NCI-H1436 (cell line): Measurements from ENCODE around the gene AGPAT4.

ENCODE experiments used
- DNase-seq: peaks from one replicate; lab custom pipeline; 2025; lab: John Stamatoyannopoulos, UW

Gene AGPAT4

DNA sequence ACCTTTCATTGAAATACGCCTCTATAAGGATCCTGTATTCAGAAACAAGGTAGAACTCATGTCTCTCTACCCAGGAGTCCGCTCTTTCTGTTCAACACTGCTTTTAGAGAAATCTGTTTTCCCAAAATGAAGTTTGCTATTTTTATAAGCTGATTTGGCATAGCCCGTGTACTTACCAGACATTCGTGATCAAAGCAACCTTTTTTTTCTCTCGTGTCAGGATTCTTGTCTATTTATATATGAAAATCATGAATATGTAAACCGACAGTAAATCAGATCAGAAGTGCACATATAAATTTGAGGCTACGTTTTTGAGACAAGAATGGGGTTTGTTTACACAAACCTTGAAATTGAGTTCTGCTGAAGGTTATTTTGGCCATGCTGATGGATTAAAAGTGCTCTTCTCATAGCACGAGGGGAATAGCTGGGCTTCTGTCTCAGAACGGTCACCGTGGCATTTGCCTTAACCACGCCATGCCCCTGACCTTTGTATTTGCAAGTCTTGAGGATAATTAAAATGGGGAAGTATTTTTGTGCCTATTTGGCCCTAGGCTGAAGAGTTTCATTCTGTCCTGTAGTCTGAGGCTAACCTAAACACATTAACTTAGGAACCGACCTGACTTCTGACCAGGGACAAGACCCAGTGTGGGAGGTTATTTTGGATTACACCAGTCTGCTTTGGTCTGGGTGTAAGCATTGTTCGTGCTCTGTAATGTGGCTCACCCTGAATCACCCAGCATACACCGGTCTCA lies 163.7 kb downstream of the AGPAT4 start:
- no peak for DNase-seq

DNA sequence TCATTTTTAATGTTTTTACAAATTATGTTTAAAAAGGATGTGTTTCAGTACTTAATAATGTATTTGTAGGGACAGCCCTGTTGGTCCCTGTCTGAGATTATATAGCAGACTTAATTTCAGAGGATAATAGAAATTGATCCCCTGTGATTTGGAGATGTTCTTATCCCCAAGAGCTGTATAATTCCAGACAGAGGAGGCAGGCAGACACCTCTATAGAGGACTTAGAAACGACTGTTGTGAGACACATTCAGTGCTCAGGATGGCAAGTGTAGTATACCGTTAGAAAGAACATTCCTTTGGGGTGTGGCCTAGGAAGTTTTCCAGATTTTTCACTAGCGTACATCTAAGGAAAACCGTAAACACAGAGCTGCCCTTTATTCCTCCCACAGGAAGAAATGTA lies 164.5 kb downstream of the AGPAT4 start:
- no peak for DNase-seq

DNA sequence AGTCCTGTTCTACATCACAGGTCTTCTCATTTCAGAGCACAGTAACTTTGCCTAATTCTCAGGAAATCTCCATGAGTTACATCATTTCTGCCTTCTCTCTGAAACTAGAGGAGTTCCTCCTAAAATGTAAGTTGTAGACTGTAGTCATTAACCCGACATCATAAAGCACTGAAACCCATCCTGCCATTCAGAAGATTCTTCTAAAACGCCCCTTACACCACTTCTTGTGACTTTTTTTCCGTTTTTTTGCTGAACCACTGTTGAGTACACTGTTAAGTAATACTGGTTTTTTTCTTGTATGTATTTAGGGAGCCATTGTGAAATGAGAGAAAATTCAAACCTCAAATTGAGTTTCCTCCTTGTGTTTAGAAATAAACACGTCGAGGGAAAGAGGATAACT lies 164.9 kb downstream of the AGPAT4 start:
- no peak for DNase-seq

DNA sequence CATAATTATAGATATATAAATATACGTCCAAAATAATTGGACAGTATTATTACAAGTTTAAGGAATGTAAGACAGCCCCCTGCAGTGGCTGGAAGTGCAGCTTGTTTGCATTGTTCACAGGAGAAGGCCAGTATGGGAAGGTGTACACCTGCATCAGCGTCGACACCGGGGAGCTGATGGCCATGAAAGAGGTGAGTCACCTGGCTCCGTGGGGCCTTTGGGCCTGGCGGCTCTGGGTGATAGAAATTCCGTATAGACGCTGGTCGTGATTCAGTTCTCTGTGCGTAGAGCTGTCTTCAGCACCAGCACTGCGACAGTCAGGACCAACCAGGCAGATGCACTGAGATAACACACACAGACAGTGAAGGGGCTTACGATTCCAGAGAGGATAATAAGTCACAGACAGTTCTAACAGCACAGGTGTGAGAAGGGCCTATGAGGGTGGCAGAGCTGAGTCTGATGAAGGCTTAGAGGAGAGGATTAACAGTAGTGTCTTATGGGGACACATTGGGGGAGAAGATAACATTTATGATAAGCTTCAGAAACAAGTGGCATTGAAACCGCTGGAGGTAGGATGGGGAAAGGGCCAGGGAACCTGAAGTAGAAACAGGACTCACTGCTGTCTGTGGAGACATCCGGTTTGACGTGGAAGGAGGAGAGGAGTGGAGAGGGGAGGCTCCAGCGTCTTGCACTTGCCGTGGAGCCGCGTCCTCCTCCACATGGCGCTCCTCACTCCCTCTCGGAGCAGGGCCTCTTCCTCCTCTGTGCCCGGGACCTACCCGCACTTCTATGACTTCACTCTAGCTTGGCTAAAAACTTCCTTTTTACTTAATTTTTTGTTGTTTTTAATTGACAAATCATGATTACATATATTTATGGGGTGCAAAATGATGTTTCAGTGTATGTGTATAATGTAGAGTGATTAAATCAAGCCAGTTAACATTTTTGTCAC lies 165.8 kb downstream of the AGPAT4 start:
- no peak for DNase-seq

DNA sequence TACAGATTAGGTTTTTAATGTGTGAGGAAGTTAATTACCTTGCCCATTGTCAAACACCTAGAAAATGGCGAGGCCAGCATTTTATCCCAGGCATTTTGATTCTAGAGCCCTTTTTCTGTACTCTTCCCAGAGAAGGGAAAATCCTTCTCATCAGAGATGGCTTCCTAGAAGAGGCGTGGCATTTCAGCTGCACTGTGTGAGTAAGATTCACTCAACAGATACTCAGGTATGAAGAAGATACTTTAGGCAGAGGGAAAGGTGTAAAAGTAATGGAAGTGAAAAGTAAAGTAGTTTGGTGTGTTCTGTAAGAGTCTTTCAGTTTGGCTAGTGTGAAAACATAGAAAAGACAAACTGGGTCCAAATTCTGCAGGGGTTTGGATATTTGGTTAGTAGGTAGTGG lies 168.5 kb downstream of the AGPAT4 start:
- DNase-seq, result no peak

DNA sequence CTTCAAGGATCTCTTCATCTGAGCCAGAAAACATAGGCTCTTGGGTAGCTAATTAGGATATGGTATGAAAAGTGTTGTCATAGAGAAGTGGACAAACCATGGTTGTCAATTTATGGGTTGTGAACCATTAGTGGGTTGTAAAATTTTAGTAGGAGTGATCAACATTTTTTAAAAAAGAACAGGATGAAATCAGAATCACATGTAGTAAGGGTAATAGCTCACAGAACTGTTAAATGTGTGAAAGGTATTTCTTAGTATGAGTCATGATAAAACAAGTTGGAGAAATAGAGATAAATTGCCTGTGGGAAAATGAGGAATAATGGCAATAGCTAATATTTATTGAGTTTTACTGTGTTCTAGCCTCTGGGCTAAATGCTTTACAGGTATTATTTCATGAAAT lies 168.9 kb downstream of the AGPAT4 start:
- no peak for DNase-seq

DNA sequence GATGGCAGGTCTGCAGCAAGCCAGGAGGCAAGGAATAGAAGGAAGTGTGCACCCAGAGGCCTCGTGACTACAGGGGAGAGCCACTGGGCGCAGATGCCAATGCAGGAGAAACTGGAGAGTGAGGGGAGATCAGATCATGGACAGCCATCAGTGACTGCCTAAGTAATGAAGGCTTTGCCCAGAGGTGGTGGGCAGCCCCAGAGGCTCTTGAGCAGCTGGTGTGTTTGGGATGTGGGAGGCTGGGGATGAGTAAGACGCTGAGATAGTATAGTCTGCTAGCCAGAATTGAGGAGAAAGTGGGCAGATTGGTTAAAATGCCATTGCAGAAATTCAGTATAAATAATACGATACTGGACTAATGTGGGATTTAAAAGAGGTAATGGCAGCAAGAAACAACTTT lies 170.4 kb downstream of the AGPAT4 start:
- no peak for DNase-seq

DNA sequence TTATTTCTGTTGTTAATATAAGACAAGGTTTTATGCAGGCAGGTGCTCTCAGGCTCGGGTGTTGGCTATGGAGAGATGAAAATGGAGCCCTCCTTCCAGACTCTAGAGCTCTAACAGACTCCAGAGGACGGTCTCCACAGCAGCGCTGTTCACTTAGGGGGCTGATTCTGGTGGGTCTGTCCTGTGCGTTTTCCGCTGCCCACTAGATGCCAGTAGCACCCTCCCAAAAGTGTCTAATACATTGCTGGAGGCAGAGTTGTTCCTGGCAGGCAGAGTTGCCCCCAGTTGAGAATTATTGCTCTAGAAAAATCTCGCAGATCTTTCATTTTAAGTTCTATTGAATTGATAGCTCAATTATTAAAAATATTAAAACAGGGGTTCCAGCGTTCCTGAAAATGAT lies 172.3 kb downstream of the AGPAT4 start:
- DNase-seq, result no peak

DNA sequence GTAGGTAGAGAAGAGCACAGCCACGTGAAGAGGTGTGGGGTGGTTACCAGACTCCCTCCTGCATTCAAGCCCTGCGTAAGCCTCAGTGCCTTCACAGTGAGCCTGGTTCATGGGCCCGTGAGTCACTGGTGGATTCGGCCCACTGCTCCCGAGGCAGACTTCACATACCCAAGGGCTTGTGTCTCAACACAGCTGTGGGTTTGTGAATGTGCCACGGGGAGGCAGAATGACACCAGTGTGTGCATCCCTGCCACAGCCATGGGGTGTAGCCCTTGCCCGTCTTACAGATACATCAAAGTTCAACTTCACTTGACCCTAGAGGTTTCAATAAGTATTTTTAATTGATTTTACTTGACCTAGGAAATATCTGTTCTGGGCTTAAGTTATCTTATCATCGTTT lies 173.8 kb downstream of the AGPAT4 start:
- no peak for DNase-seq

DNA sequence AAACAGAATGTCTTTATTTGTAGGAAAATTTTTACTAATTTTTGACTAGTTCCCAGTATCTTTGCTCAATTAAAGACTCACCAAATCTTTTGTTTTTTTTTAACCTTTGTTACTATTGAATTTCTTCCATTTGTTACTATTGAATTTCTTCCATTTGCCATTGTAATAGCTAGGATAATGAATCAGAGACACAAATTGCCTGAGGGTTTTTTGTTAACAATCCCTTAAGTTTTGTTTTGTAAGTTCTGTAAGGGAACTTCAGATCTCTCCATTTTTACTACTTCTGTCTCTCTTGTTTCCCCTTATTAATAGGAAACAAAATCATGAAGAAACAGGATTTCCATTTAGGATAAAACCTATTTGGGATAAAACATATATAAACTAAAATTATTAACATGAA lies 177.9 kb downstream of the AGPAT4 start:
- DNase-seq, result no peak

DNA sequence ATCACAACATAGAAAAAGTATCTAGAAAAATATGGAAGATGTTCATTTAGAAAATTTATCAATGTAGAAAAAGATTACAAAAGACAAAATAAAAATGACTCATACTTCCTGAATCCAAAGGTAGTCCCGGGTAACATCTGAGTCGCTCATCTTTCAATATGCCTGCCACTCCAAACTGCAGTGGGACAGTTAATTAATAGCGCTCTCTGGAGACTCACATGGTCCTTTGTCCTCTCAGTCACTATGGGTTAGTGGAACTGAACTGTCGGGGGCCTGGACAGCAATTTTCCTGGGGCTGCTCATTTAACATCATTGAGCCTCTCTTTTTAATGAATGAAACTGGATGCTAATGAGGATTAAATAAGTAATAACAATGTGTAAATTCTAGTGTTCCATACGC lies 178.9 kb downstream of the AGPAT4 start:
- DNase-seq, result no peak

DNA sequence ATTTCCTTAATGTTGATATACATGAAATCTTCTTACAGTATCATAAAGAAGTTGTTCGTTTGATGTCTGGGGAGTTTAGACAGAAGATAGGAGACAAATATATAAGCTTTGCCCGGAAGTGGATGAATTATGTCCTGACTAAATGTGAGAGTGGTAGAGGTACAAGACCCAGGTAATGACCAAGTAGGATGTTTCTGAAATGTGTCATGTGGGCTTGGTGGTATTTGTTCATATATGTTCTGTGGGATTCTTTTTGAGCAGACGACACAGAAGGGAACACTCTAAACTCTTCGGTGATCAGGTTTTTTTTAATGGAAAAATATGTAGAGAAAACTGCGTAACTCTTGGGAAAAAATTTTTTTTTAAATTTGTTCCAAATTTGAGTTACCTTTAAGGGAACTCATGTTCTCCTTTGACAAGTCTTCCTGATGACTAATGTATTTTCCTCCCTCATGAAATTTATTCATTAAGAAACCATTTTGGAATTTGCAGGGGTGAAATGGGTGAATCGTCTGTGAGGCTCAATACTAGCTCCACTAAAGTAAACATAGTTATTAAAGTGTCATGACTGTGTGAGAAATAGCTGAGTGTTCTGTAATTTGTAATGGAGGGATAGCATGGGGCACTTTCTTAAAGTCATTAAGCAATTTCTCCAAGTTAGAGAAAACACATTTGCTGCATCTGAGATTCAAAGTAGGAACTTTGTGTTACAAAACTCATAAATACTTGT lies 181.7 kb downstream of the AGPAT4 start:
- no peak for DNase-seq

DNA sequence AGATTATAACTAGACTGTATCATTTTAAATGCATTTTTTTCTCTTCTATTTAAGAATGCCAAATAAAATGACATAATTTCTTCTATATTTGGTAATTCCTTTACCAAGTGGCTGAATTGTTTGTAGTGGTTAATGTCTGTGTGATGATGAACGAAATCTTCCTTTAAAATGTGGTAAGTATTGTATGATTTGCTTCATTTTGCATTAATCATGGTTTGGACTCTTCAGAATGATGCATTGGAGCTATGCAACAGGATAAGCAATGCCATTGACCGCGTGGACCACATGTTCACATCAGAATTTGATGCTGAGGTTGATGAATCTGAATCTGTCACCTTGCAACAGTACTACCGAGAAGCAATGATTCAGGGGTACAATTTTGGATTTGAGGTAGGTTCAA lies 182.7 kb downstream of the AGPAT4 start:
- DNase-seq, result no peak

DNA sequence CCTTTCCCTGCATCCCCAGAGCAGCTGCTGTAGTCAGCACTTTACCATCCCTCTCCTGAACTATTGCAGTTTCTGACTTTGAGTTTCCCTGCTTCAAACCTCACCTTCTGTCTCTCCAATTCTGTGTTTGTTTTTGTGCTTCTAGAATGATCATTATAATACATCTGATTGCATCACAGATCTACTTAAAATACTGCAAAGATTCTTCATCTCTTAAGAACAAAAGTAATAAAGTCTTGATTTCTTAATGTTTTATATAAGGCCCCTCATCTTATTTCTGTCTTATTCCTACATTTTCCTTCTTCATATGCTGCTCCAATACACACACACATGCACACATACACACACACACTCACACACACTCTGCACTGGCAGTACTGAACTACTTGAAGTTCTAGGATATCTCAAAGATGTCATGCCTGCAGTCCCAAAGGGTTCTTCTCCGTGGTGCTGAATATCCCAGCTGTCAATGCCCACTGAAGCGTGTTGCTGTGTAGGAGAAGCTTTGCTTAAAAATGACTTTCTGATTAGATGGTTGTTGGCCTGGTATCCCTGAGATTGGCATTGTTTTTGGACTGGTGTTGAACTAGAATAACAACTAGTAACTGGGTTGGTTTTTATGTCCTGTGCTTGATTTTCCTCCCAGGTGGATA lies 185.1 kb downstream of the AGPAT4 start:
- no peak for DNase-seq

DNA sequence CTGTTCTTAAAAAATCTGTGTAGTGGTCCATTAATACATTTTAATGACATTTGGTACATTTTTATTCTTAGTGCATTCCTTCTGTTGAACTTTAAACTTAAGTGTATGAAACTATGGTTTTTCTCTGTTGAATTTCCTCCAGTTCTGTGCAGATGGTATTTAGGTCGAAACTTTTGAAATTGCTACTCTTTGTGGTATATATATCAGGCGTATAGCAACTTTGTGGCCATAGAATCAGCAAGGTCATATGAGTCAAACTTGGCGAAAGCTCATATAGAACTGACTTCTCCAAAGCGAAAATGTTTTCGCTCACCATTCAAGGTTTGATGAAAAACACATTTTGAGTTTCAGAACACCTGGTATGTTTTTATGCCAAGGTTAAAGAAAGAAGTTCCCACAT lies 188.6 kb downstream of the AGPAT4 start:
- DNase-seq, result no peak

DNA sequence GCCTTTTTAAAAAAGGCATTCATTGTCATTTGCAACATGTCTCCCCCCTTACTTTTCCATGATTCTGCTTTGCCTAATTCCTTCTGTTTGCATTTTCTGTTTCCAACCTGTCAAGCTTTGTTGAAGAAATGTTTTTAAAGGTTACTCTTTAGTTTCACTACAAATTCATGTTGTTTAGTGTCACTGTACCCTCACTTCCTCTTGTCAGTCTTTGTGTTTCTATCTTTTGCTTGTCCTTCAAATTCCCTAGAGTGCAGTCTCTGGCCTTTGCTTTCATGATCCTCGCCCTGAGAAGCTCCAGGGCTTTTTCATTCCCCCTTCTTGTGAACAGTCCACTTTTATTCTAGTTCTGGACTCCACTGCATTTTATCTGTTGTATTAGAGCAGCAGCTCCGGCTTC lies 191.6 kb downstream of the AGPAT4 start:
- DNase-seq, result no peak

DNA sequence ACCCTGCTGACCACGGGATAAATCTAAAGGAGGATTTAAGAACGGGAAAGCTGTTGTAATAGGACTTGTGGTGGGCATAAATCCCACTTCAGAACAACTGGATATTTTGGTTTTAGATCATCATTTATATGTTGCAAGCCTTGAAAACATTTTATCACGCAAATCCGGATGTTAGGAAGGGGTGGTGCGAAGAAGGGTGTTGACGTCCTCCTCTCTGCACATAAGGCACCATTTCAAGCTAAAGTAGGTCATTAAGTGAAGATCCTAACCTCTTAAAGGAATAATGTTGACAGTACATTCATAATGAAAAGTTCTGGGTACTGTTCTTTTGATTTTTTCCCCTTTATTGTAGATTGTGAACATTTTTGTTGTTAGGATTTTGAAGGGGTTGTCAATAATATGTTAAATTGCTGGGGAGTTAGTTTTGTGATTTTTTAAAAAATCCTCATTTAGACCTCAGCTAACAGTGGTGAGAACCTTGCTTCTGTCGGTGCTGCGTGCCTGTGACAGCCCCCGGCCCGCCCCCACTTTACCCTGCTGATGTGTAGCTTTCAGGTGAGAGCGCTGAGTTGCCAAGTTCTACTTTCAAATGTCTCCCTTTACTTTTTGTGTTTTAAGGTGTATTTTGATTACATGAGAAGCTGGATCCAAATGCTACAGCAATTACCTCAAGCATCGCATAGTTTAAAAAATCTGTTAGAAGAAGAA lies 193.4 kb downstream of the AGPAT4 start:
- no peak for DNase-seq
